Spleen (tissue), 7 donors: ENCODE results near the gene KDM2B.

Experiments
- CTCF ChIP-seq, 11 experiments: fragments of 200-600 bp in 7 of 11; fragments of 450-650 bp in 4 of 11; sonication (generic) in 4 of 11; IDR thresholded peaks in 8 of 11; conservative IDR thresholded peaks in 3 of 11; 1 replicate in 7 of 11; 2 replicates in 4 of 11; pipeline versions ENCODE4 v1.4.0 to v1.8.0; 2016 to 2021; ENCODE audit warnings: antibody characterized with exemption in 11 of 11, inconsistent platforms in 4 of 11, mild to moderate bottlenecking in 1 of 11
- POLR2A ChIP-seq, 3 donors: fragments of 450-650 bp; IDR thresholded peaks; one replicate each; pipeline ENCODE4 v1.5.1; 2017; ENCODE audit warnings: antibody characterized with exemption in 3 of 3, mild to moderate bottlenecking in 1 of 3
- donor health status: DM: no; HTN: no; CAD: no; lungs with moderate emphysema.
- donor health status: DM: no; HTN: no; CAD: no.
- donor health status: DM: no; HTN: no; CAD: no.

- TF ChIP-seq CTCF (IDR thresholded peaks at IDR 0.05 in 8 of 11, conservative IDR thresholded peaks at IDR 0.05 in 3 of 11) (no peak), POLR2A (IDR thresholded peaks at IDR 0.05) (no peak)
Observed at GRCh38 chr12:121600702-121601336, 20.0 kb upstream of the KDM2B start.
